ENCODE measurements around the gene CHST11.

Gene CHST11

DNA sequence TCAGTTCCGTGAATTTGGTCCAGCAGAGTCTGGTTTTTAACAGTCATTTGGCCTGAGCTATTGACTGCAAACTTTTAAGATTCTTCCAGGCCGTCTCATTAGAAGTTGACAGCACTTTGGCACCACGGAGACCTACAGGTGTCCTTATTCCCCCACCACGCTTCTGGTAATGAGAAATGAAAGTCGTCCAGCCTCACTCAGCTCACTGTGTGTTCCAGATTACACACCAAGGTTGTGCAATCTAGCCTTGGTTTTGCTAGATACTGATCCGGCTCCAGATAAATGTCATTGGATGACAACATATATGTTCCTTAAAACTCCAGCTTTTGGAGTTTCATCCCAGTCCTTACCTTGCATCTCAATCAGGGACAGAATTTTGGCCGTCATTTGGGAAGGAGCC lies 210.4 kb downstream of the CHST11 start:
- H3K4me3 ChIP-seq (ENCODE audit: low read length): no peak overlapping the region
- TF ChIP-seq CTCF (conservative IDR thresholded peaks at IDR 0.05; ENCODE audit: low read depth, low read length): no peak
- DNase-seq (ENCODE audit: low read depth): no peak

DNA sequence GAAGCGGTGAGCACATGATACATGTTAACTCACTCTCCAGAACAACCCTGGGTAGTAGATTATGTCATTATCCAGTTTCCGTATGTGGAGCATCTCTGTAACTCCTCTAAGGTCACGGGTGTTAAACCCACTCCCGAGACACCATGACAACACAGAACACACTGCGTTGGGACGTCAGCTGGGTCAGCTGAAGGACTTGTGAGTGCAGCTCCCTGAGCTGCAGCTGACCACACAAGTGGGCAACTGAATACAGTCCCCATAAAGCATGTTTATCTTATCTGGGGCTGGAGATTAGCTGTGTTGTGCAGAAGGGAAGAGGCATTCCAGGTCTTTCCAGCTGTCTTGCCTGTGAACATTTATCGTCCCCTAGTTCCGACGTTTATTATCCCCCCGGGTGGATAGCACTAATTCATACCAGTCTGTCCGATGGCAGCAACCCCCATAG lies 211.5 kb downstream of the CHST11 start:
- no peak overlapping the region for H3K4me3 ChIP-seq (ENCODE audit: low read length)
- DNase-seq (ENCODE audit: low read depth): no peak
- no peak for TF ChIP-seq CTCF (conservative IDR thresholded peaks at IDR 0.05; ENCODE audit: low read depth, low read length)

DNA sequence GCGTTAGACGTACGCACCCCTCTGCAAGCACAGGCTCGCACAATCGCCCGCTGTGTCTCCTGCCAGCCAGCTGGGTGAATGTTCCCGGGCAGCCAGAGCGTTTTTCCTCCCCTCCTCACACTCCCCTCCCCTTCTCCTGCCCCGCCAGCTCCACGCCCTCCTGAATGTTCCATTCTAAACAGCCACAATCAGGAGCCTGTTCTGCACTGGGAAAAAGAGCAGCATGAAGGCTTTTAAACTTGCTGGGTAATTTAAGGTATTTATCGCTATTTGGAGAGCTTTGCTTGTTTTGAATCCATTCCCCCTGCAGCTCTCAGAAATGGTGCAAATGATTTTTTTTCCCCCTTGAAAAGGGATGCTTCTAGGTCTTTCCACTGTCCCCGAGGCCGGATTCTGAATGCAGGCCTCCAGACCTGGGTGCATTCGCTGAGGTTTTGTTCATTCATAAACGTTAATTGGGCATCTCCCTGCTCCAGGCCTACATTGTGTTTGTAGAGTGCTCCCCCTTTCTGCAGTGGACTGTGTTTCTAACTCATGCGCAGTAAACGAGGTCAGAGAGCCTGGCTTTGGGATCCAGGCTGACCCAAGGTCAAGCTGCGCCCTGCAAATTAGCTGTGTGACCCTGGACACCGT lies 212.5 kb downstream of the CHST11 start:
- TF ChIP-seq CTCF (conservative IDR thresholded peaks at IDR 0.05; ENCODE audit: low read depth, low read length): peak; percentile 42
- DNase-seq (ENCODE audit: low read depth): no peak
- no peak overlapping the region for H3K4me3 ChIP-seq (ENCODE audit: low read length)

DNA sequence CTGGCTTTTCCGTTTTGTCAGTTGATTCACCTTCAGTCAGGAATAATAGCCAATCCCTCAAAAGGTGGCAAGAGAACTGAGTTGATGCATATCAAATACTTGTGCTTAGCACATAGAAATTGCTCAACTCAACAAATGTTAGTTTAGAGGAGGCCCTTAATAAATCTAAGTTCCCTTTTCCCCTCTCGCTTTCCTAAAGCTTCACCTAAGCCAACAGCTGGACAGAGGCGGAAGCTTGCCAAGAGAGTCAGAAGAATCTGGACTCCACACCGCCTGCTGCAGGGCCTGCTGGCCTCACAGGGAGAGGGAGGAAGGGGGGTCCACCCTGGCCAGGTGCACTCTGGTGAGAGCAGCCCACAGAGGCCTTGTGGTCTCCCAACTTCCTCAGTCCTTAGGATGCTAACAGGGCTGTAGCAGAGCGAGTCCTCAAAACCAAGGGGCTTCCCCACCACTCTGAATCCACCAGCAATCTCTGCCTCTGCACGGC lies 213.1 kb downstream of the CHST11 start:
- no peak overlapping the region for H3K4me3 ChIP-seq (ENCODE audit: low read length)
- TF ChIP-seq CTCF (conservative IDR thresholded peaks at IDR 0.05; ENCODE audit: low read depth, low read length): no peak
- no peak for DNase-seq (ENCODE audit: low read depth)

DNA sequence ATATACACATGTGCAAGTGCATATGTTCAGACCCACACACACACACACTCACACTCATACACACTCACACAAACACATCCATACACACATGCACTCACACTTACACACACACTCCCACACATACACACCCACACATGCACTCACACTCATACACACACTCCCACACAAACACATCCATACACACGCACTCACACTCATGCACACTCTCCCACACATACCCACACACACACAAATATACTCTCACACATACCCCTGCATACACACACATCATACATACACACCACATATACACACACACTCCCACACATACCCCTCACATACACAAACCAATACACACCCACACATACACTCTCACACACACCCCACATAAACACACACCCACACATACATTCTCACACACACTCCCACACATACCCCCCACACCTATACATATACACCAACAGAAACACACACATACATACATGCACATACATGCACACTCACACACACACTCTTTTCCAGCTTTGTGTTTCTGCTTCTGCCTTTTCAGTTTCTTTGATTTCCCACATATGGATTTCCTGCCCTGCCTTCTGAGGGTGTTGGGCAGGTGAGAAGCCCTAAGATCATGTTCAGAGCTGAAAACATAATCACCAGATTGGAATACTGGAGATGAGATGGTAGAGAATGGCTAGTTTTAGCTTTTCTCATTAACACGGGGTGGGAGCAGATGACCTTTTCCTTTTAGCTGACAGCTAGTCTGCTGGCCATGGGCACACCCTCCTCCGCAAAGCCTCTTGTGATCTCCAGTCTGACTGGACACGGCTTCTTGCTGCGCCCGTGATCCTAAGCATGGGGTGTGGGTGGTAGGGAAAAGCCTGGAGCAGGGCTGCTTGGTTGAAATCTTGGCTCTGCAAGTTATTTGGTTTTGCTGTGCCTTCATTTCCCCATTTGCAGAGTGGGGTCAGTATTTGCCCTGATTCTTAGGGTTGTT lies 214.0 kb downstream of the CHST11 start:
- H3K4me3 ChIP-seq (ENCODE audit: low read length): no peak overlapping the region
- no peak for TF ChIP-seq CTCF (conservative IDR thresholded peaks at IDR 0.05; ENCODE audit: low read depth, low read length)
- peak; percentile 59 for DNase-seq (ENCODE audit: low read depth)

GRCh38 chr12:104671409-104672095 lies 214.8 kb downstream of the CHST11 start:
- no peak for TF ChIP-seq CTCF (conservative IDR thresholded peaks at IDR 0.05; ENCODE audit: low read depth, low read length)
- peak; percentile 90 for DNase-seq (ENCODE audit: low read depth)
- H3K4me3 ChIP-seq (ENCODE audit: low read length): no peak overlapping the region

All from retinal pigment epithelial cell (primary cell).